ENCODE results near the gene ZSWIM4. TPM values are rescaled to one million over a fixed set of nuclear protein-coding genes. Genes with fewer than 3 reads are reported as not detected.
A peak's percentile ranks its signal among the peaks of the same experiment; 100 is the strongest.

The ZSWIM4 gene
- total RNA-seq, 2 experiments from 2014 or later = 5.0 to 10.8 TPM

GRCh38 chr19:13864046-13864666 is 68.9 kb downstream of the ZSWIM4 start:
- Histone ChIP-seq H3K9me3 (ENCODE audit: low read length) (no peaks in the 10 kb centered on the region), H3K4me1 (ENCODE audit: insufficient read depth, low read length, poor library complexity, severe bottlenecking) (peaks cover 13% of the 10 kb centered on the region), H3K36me3 (ENCODE audit: insufficient read depth, low read length) (no peaks in the 10 kb centered on the region), H3K4me2 (ENCODE audit: low read length) (no peak overlapping the region), H3K4me3 (ENCODE audit: low read depth, low read length, poor library complexity, severe bottlenecking) (no peak overlapping the region), H3K79me2 (ENCODE audit: insufficient read depth, low read depth, low read length) (no peaks in the 10 kb centered on the region), H2AFZ (ENCODE audit: low read length) (no peak overlapping the region), H3K27ac (ENCODE audit: low read depth, low read length, poor library complexity, severe bottlenecking) (no peak overlapping the region), H3K9me2 (ENCODE audit: insufficient read depth, low read length) (no peaks in the 10 kb centered on the region), H4K20me1 (ENCODE audit: insufficient read depth, low read length) (no peaks in the 10 kb centered on the region)
- ChIA-PET CTCF (ENCODE audit: unreplicated experiment) (no interaction called here), POLR2A (no interaction called here)
- intact Hi-C loops (cut with micrococcal nuclease; ENCODE audit: unreplicated experiment) = loop anchor here (5.0 kb wide), 1 partner anchor 587 kb away; no protein-coding TSS in a partner anchor
- TF ChIP-seq CTCF (conservative IDR thresholded peaks at IDR 0.05; ENCODE audit: low read length) (no peak), EZH2phosphoT487 (IDR thresholded peaks at IDR 0.05; ENCODE audit: borderline replicate concordance, low read depth, low read length) (no peak)
- no TSS peak for BruUV-seq (replicated peaks)
- no peak for DNase-seq (ENCODE audit: low spot score)

- H3K9me3 ChIP-seq (ENCODE audit: low read length) = no peaks in the 10 kb centered on the region
- no peaks in the 10 kb centered on the region for H4K20me1 ChIP-seq (ENCODE audit: insufficient read depth, low read length)
- intact Hi-C loops (cut with micrococcal nuclease; ENCODE audit: unreplicated experiment) = loop anchor here (5.0 kb wide), 1 partner anchor 588 kb away; no protein-coding TSS in a partner anchor
- peak overlapping the region; percentile 60 for H3K4me3 ChIP-seq (ENCODE audit: low read depth, low read length, poor library complexity, severe bottlenecking)
- DNase-seq (ENCODE audit: low spot score) = no peak
- H2AFZ ChIP-seq (ENCODE audit: low read length) = no peak overlapping the region
- peaks cover 13% of the 10 kb centered on the region for H3K4me1 ChIP-seq (ENCODE audit: insufficient read depth, low read length, poor library complexity, severe bottlenecking)
- ChIA-PET POLR2A (interaction anchor here (0.6 kb wide), 1 partner anchor 103 kb away, joined by 4 read pairs; no protein-coding TSS in a partner anchor), CTCF (ENCODE audit: unreplicated experiment) (no interaction called here)
- no peaks in the 10 kb centered on the region for H3K79me2 ChIP-seq (ENCODE audit: insufficient read depth, low read depth, low read length)
- no TSS peak for BruUV-seq (replicated peaks)
- H3K4me2 ChIP-seq (ENCODE audit: low read length) = peak overlapping the region; percentile 51; the same call in 1 of the 2 replicates
- TF ChIP-seq EZH2phosphoT487 (IDR thresholded peaks at IDR 0.05; ENCODE audit: borderline replicate concordance, low read depth, low read length) (peak; percentile 83; the same call in 1 of the 2 replicates), CTCF (conservative IDR thresholded peaks at IDR 0.05; ENCODE audit: low read length) (no peak)
- no peaks in the 10 kb centered on the region for H3K9me2 ChIP-seq (ENCODE audit: insufficient read depth, low read length)
- H3K36me3 ChIP-seq (ENCODE audit: insufficient read depth, low read length) = no peaks in the 10 kb centered on the region
- no peak overlapping the region for H3K27ac ChIP-seq (ENCODE audit: low read depth, low read length, poor library complexity, severe bottlenecking)
These were observed 69.7 kb downstream of the ZSWIM4 start for GRCh38 chr19:13864667-13865570.
